ENCODE data around the gene SUPT6H.

SUPT6H gene

DNA sequence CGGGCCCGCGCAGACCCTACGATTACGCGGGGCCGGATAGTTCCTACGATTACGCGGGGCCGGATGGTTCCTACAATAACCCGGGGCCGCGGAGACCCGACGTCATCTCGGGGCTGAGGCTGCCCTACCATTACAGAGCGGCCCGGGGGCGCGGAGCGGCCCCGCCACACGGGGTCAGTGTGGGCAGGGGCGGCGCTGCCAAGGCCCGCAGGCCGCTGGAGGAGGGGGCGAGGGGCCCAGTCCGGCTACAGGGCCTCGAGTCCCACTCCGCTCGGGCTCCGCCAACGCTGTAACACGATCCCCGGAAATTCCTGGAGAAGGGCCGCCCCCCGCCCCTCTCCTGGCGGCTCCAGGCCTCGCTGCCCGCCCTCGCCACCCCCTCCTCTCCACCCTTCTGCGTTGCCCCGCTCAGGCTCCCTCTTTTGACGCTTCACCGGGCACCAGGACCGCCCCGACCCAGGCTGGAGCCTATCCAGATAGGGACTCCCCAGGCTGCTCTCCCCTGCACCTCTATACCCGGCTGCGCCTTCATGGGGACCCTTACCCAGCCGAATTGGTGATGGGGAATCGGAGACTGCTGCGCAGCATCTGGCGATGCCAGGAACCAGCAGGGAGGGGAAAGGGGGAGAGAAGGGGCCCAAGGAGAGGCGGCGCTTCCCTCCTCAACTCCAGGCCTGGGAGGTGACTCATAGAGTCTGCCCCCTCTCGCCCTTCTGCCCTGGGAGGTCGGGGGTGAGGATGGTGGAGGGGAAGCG, 55.8 kb downstream of the SUPT6H start, which contains the start of gene RAB34 (continued):
- TF ChIP-seq, protein P1, sequence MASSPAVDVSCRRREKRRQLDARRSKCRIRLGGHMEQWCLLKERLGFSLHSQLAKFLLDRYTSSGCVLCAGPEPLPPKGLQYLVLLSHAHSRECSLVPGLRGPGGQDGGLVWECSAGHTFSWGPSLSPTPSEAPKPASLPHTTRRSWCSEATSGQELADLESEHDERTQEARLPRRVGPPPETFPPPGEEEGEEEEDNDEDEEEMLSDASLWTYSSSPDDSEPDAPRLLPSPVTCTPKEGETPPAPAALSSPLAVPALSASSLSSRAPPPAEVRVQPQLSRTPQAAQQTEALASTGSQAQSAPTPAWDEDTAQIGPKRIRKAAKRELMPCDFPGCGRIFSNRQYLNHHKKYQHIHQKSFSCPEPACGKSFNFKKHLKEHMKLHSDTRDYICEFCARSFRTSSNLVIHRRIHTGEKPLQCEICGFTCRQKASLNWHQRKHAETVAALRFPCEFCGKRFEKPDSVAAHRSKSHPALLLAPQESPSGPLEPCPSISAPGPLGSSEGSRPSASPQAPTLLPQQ (tag by site-specific recombination; IDR thresholded peaks at IDR 0.05), result peak; percentile 65
- TF ChIP-seq IKZF3 (tag by site-specific recombination; IDR thresholded peaks at IDR 0.05) (no peak; the same call in none of the 2 replicates), ZNF624 (tag by site-specific recombination; IDR thresholded peaks at IDR 0.05) (no peak), GLI2 (tag by site-specific recombination; IDR thresholded peaks at IDR 0.05; ENCODE audit: borderline replicate concordance, low read depth) (no peak), GLI4 (tag by site-specific recombination; IDR thresholded peaks at IDR 0.05) (no peak), OSR2 (tag by site-specific recombination; IDR thresholded peaks at IDR 0.05) (no peak), GFI1B (tag by site-specific recombination; IDR thresholded peaks at IDR 0.05) (no peak), ZNF626 (tag by site-specific recombination; IDR thresholded peaks at IDR 0.05) (no peak), RBAK (tag by site-specific recombination; IDR thresholded peaks at IDR 0.05) (no peak), ZSCAN30 (tag by site-specific recombination; IDR thresholded peaks at IDR 0.05) (peak; percentile 70; the same call in 1 of the 2 replicates), ZNF548 (tag by site-specific recombination; IDR thresholded peaks at IDR 0.05) (no peak), ZNF791 (tag by site-specific recombination; IDR thresholded peaks at IDR 0.05) (no peak), ZNF16 (tag by site-specific recombination; IDR thresholded peaks at IDR 0.05; ENCODE audit: low read depth) (no peak), ZNF610 (tag by site-specific recombination; IDR thresholded peaks at IDR 0.05; ENCODE audit: borderline replicate concordance) (peak; percentile 83), KLF10 (tag by site-specific recombination; IDR thresholded peaks at IDR 0.05) (peak; percentile 67), ZNF777 (tag by site-specific recombination; IDR thresholded peaks at IDR 0.05; ENCODE audit: borderline replicate concordance) (no peak), ZFP41 (tag by site-specific recombination; IDR thresholded peaks at IDR 0.05; ENCODE audit: borderline replicate concordance) (no peak), ZNF549 (tag by site-specific recombination; IDR thresholded peaks at IDR 0.05) (no peak), KLF1 (tag by site-specific recombination; IDR thresholded peaks at IDR 0.05) (peak; percentile 5), MZF1 (tag by site-specific recombination; IDR thresholded peaks at IDR 0.05; ENCODE audit: borderline replicate concordance) (no peak), ZXDB (tag by site-specific recombination; IDR thresholded peaks at IDR 0.05) (peak; percentile 60), ZNF558 (tag by site-specific recombination; IDR thresholded peaks at IDR 0.05) (no peak), HOXC10 (CRISPR knock-in tag; IDR thresholded peaks at IDR 0.05) (no peak), EGR2 (tag by site-specific recombination; IDR thresholded peaks at IDR 0.05; ENCODE audit: low read depth) (peak; percentile 91), ZNF426 (tag by site-specific recombination; IDR thresholded peaks at IDR 0.05) (no peak), ZNF660 (tag by site-specific recombination; IDR thresholded peaks at IDR 0.05) (no peak; the same call in none of the 2 replicates), ZNF184 (tag by site-specific recombination; IDR thresholded peaks at IDR 0.05) (no peak), ZNF202 (tag by site-specific recombination; IDR thresholded peaks at IDR 0.05; ENCODE audit: borderline replicate concordance) (no peak)
- TF ChIP-seq, protein P2, sequence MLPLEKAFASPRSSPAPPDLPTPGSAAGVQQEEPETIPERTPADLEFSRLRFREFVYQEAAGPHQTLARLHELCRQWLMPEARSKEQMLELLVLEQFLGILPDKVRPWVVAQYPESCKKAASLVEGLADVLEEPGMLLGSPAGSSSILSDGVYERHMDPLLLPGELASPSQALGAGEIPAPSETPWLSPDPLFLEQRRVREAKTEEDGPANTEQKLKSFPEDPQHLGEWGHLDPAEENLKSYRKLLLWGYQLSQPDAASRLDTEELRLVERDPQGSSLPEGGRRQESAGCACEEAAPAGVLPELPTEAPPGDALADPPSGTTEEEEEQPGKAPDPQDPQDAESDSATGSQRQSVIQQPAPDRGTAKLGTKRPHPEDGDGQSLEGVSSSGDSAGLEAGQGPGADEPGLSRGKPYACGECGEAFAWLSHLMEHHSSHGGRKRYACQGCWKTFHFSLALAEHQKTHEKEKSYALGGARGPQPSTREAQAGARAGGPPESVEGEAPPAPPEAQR (tag by site-specific recombination; IDR thresholded peaks at IDR 0.05), result no peak
- TF ChIP-seq, protein P3, sequence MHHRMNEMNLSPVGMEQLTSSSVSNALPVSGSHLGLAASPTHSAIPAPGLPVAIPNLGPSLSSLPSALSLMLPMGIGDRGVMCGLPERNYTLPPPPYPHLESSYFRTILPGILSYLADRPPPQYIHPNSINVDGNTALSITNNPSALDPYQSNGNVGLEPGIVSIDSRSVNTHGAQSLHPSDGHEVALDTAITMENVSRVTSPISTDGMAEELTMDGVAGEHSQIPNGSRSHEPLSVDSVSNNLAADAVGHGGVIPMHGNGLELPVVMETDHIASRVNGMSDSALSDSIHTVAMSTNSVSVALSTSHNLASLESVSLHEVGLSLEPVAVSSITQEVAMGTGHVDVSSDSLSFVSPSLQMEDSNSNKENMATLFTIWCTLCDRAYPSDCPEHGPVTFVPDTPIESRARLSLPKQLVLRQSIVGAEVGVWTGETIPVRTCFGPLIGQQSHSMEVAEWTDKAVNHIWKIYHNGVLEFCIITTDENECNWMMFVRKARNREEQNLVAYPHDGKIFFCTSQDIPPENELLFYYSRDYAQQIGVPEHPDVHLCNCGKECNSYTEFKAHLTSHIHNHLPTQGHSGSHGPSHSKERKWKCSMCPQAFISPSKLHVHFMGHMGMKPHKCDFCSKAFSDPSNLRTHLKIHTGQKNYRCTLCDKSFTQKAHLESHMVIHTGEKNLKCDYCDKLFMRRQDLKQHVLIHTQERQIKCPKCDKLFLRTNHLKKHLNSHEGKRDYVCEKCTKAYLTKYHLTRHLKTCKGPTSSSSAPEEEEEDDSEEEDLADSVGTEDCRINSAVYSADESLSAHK (tag by site-specific recombination; IDR thresholded peaks at IDR 0.05), result no peak; the same call in 1 of the 2 replicates
- TF ChIP-seq, protein P4, sequence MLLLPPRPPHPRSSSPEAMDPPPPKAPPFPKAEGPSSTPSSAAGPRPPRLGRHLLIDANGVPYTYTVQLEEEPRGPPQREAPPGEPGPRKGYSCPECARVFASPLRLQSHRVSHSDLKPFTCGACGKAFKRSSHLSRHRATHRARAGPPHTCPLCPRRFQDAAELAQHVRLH (tag by site-specific recombination; IDR thresholded peaks at IDR 0.05), result no peak
- TF ChIP-seq, protein P5, sequence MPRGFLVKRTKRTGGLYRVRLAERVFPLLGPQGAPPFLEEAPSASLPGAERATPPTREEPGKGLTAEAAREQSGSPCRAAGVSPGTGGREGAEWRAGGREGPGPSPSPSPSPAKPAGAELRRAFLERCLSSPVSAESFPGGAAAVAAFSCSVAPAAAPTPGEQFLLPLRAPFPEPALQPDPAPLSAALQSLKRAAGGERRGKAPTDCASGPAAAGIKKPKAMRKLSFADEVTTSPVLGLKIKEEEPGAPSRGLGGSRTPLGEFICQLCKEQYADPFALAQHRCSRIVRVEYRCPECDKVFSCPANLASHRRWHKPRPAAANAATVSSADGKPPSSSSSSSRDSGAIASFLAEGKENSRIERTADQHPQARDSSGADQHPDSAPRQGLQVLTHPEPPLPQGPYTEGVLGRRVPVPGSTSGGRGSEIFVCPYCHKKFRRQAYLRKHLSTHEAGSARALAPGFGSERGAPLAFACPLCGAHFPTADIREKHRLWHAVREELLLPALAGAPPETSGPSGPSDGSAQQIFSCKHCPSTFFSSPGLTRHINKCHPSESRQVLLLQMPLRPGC (tag by site-specific recombination; IDR thresholded peaks at IDR 0.05), result 0 out of 2 replicates have a peak, but pooled peaks have one; percentile 36
- TF ChIP-seq, protein P6, sequence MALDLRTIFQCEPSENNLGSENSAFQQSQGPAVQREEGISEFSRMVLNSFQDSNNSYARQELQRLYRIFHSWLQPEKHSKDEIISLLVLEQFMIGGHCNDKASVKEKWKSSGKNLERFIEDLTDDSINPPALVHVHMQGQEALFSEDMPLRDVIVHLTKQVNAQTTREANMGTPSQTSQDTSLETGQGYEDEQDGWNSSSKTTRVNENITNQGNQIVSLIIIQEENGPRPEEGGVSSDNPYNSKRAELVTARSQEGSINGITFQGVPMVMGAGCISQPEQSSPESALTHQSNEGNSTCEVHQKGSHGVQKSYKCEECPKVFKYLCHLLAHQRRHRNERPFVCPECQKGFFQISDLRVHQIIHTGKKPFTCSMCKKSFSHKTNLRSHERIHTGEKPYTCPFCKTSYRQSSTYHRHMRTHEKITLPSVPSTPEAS (tag by site-specific recombination; IDR thresholded peaks at IDR 0.05), result 0 out of 2 replicates have a peak, but pooled peaks have one; percentile 25
